ENCODE results near the gene SIX4.

Gene SIX4

GRCh38 chr14:60721326-60722106, 2.6 kb downstream of the SIX4 start:
- DNase-seq = peak; percentile 70

- DNase-seq = no peak
These were observed 3.2 kb downstream of the SIX4 start for GRCh38 chr14:60720962-60721325.

GRCh38 chr14:60720391-60720790, 3.8 kb downstream of the SIX4 start:
- no peak for DNase-seq

GRCh38 chr14:60713513-60713912, 10.6 kb downstream of the SIX4 start:
- DNase-seq = no peak

GRCh38 chr14:60710494-60710893, 13.7 kb downstream of the SIX4 start:
- DNase-seq = no peak

- no peak for DNase-seq
These were observed 16.3 kb downstream of the SIX4 start for GRCh38 chr14:60707858-60708257.

GRCh38 chr14:60705100-60705499, 19.1 kb downstream of the SIX4 start:
- no peak for DNase-seq

GRCh38 chr14:60700598-60700997, 23.6 kb downstream of the SIX4 start:
- no peak for DNase-seq

GRCh38 chr14:60695327-60695726, 28.8 kb downstream of the SIX4 start:
- DNase-seq = no peak

- DNase-seq = no peak
These were observed 32.6 kb downstream of the SIX4 start for GRCh38 chr14:60691383-60692113.

- DNase-seq = no peak
These were observed 37.3 kb downstream of the SIX4 start for GRCh38 chr14:60686865-60687264.

- no peak for DNase-seq
These were observed 39.9 kb downstream of the SIX4 start for GRCh38 chr14:60684203-60684602.

- DNase-seq = no peak
These were observed 42.9 kb downstream of the SIX4 start for GRCh38 chr14:60681271-60681670.

- no peak for DNase-seq
These were observed 43.6 kb downstream of the SIX4 start for GRCh38 chr14:60680511-60680910.

GRCh38 chr14:60679566-60680258, 44.4 kb downstream of the SIX4 start:
- no peak for DNase-seq

GRCh38 chr14:60677701-60678100, 46.5 kb downstream of the SIX4 start:
- no peak for DNase-seq

- no peak for DNase-seq
These were observed 53.2 kb downstream of the SIX4 start for GRCh38 chr14:60670989-60671388.

- no peak for DNase-seq
These were observed 55.6 kb downstream of the SIX4 start for GRCh38 chr14:60668431-60669112.

- DNase-seq = no peak
These were observed 59.0 kb downstream of the SIX4 start for GRCh38 chr14:60665177-60665550.

- no peak for DNase-seq
These were observed 61.2 kb downstream of the SIX4 start for GRCh38 chr14:60662982-60663381.

GRCh38 chr14:60661721-60662120, 62.4 kb downstream of the SIX4 start:
- no peak for DNase-seq

All from activated T-cell treated with anti-CD3 and anti-CD28 coated beads for 4 hours (primary cell).